T47D (cell line): ENCODE measurements around the gene TSPAN18.

Experiments
- DNase-seq, 2 experiments: peaks; one replicate each; pipeline versions ENCODE4 v3.0.0 to v3.0.0-alpha.2; 2011 to 2012; ENCODE audit warnings: low read depth in 1 of 2, low spot score in 1 of 2
- JUND ChIP-seq: IDR thresholded peaks from 2 replicates; pipeline ENCODE4 v1.6.1; 2012; ENCODE audit warnings: low read depth
- in situ Hi-C: cut with HindIII; loops from 2 replicates; pipeline ENCODE4 v1.10.0; 2016; ENCODE audit warnings: low sequenced_read_pairs, low pct_unique_long_range_greater_than_20kb

The TSPAN18 gene

GRCh38 chr11:44979543-44980399 lies 253.0 kb downstream of the TSPAN18 start:
- DNase-seq: peak; percentile 78 to 99
- TF ChIP-seq JUND: no peak
- in situ Hi-C loops: no loop called here

- DNase-seq: no peak
- in situ Hi-C loops: no loop called here
- TF ChIP-seq JUND: no peak
These were observed 254.0 kb downstream of the TSPAN18 start for GRCh38 chr11:44980533-44981427.
